HepG2 (cell line): ENCODE data around the gene ATXN1L. TPM values are rescaled to one million over a fixed set of nuclear protein-coding genes. Genes with fewer than 3 reads are reported as not detected.
A peak's percentile ranks its signal among the peaks of the same experiment; 100 is the strongest.

ENCODE experiments used
- ATF4 ChIP-seq, 2 experiments: fragments of 450-650 bp in 1 of 2; sonication (generic) in 1 of 2; formaldehyde crosslinking; IDR thresholded peaks; 2 replicates each; pipeline versions ENCODE4 v1.5.0 to v1.8.0; 2020 to 2022; ENCODE audit warnings: mild to moderate bottlenecking in 1 of 2, missing genetic modification reagents in 1 of 2
- HMGA1 ChIP-seq: sonication (generic); formaldehyde crosslinking; conservative IDR thresholded peaks from 2 replicates; pipeline ENCODE4 v1.4.0; 2020; ENCODE audit warnings: missing genetic modification reagents
- KIAA2018 ChIP-seq: sonication (generic); formaldehyde crosslinking; IDR thresholded peaks from 2 replicates; pipeline ENCODE4 v1.5.0; 2020; ENCODE audit warnings: mild to moderate bottlenecking, missing genetic modification reagents, borderline replicate concordance
- MAFK ChIP-seq, 2 experiments: IDR thresholded peaks in 1 of 2; conservative IDR thresholded peaks in 1 of 2; 2 replicates each; pipeline ENCODE4 v1.6.1; 2011; ENCODE audit warnings: improper control_type of control experiment in 2 of 2, low read length in 2 of 2
- POLR2A ChIP-seq, 2 experiments: IDR thresholded peaks; 2 replicates each; pipeline ENCODE4 v1.6.1; 2011; ENCODE audit warnings: low read depth in 2 of 2, low read length in 2 of 2, mild to moderate bottlenecking in 1 of 2, moderate library complexity in 1 of 2; ENCODE audit not compliant: insufficient read depth in 1 of 2
- PRDM4 ChIP-seq: sonication (generic); formaldehyde crosslinking; IDR thresholded peaks from 2 replicates; pipeline ENCODE4 v1.9.0; 2021; ENCODE audit warnings: missing genetic modification reagents, borderline replicate concordance
- RCOR2 ChIP-seq: IDR thresholded peaks from 2 replicates; pipeline ENCODE4 v1.6.1; 2016; ENCODE audit warnings: missing biosample characterization, missing genetic modification reagents
- REXO4 ChIP-seq: sonication (generic); formaldehyde crosslinking; IDR thresholded peaks from 2 replicates; pipeline ENCODE4 v1.8.0; 2022; ENCODE audit warnings: missing genetic modification reagents, mild to moderate bottlenecking, borderline replicate concordance
- SNAI1 ChIP-seq: sonication (generic); formaldehyde crosslinking; IDR thresholded peaks from 2 replicates; pipeline ENCODE4 v1.5.0; 2020; ENCODE audit warnings: mild to moderate bottlenecking, missing genetic modification reagents, borderline replicate concordance
- SPEN ChIP-seq: sonication (generic); formaldehyde crosslinking; IDR thresholded peaks from 2 replicates; pipeline ENCODE4 v1.5.1; 2020; ENCODE audit warnings: low read depth, mild to moderate bottlenecking, missing genetic modification reagents
- ZBTB38 ChIP-seq: sonication (generic); formaldehyde crosslinking; IDR thresholded peaks from 2 replicates; pipeline ENCODE4 v1.5.1; 2020; ENCODE audit warnings: mild to moderate bottlenecking, missing genetic modification reagents
- ZNF263 ChIP-seq: sonication (generic); formaldehyde crosslinking; IDR thresholded peaks from 2 replicates; pipeline ENCODE4 v1.4.0; 2020; ENCODE audit warnings: missing genetic modification reagents
- ZNF367 ChIP-seq: sonication (generic); formaldehyde crosslinking; IDR thresholded peaks from 2 replicates; pipeline ENCODE4 v1.4.0; 2020; ENCODE audit warnings: missing genetic modification reagents, borderline replicate concordance
- ZNF619 ChIP-seq: sonication (generic); formaldehyde crosslinking; IDR thresholded peaks from 2 replicates; pipeline ENCODE4 v1.4.0; 2020; ENCODE audit warnings: mild to moderate bottlenecking, missing genetic modification reagents
- ZNF776 ChIP-seq: sonication (generic); formaldehyde crosslinking; IDR thresholded peaks from 2 replicates; pipeline ENCODE4 v1.4.0; 2020; ENCODE audit warnings: mild to moderate bottlenecking, missing genetic modification reagents
- ZNF891 ChIP-seq: sonication (generic); formaldehyde crosslinking; IDR thresholded peaks from 2 replicates; pipeline ENCODE4 v1.5.0; 2020; ENCODE audit warnings: mild to moderate bottlenecking, missing genetic modification reagents
- ZSCAN12 ChIP-seq: sonication (generic); formaldehyde crosslinking; IDR thresholded peaks from 2 replicates; pipeline ENCODE4 v1.9.0; 2021; ENCODE audit warnings: mild to moderate bottlenecking, missing genetic modification reagents
- polyA plus RNA-seq, 8 experiments: library from polyadenylated mRNA; depleted of rRNA in 3 of 8; stranded (reverse) in 7 of 8; unstranded in 1 of 8; fragments of >200 nt; fragmentation: Illumina TruSeq in 4 of 8; extraction: Trizol in 4 of 8; gene quantifications; 2 replicates each; pipeline versions ENCODE4 v1.2.1 to v1.2.3, GENCODE V29; 2011 to 2016; ENCODE audit warnings: low read depth in 4 of 8, missing spikeins in 1 of 8, mixed read lengths in 1 of 8; ENCODE audit not compliant: insufficient read depth in 1 of 8
- total RNA-seq, 5 experiments: library from RNA; depleted of rRNA; stranded (reverse); fragments of >200 nt; fragmentation: Illumina TruSeq; extraction: Trizol; gene quantifications; 2 replicates each; pipeline ENCODE4 v1.2.3, GENCODE V29; 2016; ENCODE audit warnings: low read depth in 1 of 5

The ATXN1L gene
- total and polyA plus RNA-seq, 2 of the 13 experiments (the other 11 are each of a cell fraction or from before 2014, with no cell fraction given), result 20.0 to 22.4 TPM

GRCh38 chr16:71894921-71895678, 49.3 kb downstream of the ATXN1L start, which contains the start of gene IST1 (continued):
- TF ChIP-seq ZNF367 (peak; percentile 98), REXO4 (CRISPR knock-in tag) (peak; percentile 72; the same call in 1 of the 2 replicates), ATF4 (CRISPR knock-in tag; IDR thresholded peaks at IDR 0.05) (peak in 1 of 2 experiments; percentile 55; a peak in 2 of 4 replicates), ZNF263 (CRISPR knock-in tag) (no peak; the same call in 1 of the 2 replicates), SPEN (CRISPR knock-in tag) (peak; percentile 92), ZNF776 (CRISPR knock-in tag) (0 out of 2 replicates have a peak, but pooled peaks have one; percentile 25), ZBTB38 (CRISPR knock-in tag) (peak; percentile 77; the same call in 1 of the 2 replicates), ZNF891 (CRISPR knock-in tag) (peak; percentile 83; the same call in 1 of the 2 replicates), KIAA2018 (CRISPR knock-in tag) (no peak), PRDM4 (CRISPR knock-in tag) (no peak), ZNF619 (CRISPR knock-in tag) (peak; percentile 58; the same call in 1 of the 2 replicates), HMGA1 (CRISPR knock-in tag) (no peak), RCOR2 (CRISPR knock-in tag) (peak; percentile 12), ZSCAN12 (CRISPR knock-in tag) (peak; percentile 98), MAFK (conservative IDR thresholded peaks at IDR 0.05 in 1 of 2, IDR thresholded peaks at IDR 0.05 in 1 of 2; ENCODE audit: low read length in 2 of 2) (peak in 1 of 2 experiments; percentile 27; a peak in 1 of 4 replicates), SNAI1 (CRISPR knock-in tag) (peak; percentile 56), POLR2A (IDR thresholded peaks at IDR 0.05; ENCODE audit: insufficient read depth in 1 of 2, low read depth in 2 of 2, low read length in 2 of 2) (peak; percentile 94 to 95)
